Astrocyte (in vitro differentiated cells and primary cell): Measurements from ENCODE around the gene MAPK11. TPM values are rescaled to one million over a fixed set of nuclear protein-coding genes. Genes with fewer than 3 reads are reported as not detected.

ENCODE experiments used
- DNase-seq: peaks from one replicate; pipeline ENCODE4 v3.0.0-alpha.2; 2010; ENCODE audit warnings: low read depth
- FAIRE-seq: peaks from 2 replicates; lab custom pipeline; 2011; peaks lifted over from hg19 to GRCh38; lab: Jason Lieb, UNC
- H2AFZ ChIP-seq: 2 replicates; pipeline ENCODE4 v1.6.0; 2012; ENCODE audit warnings: low read depth, low read length, inconsistent platforms
- H3K27ac ChIP-seq: 2 replicates; pipeline ENCODE4 v1.5.1; 2011; ENCODE audit warnings: low read depth, low read length, inconsistent platforms
- H3K27me3 ChIP-seq: 2 replicates; pipeline ENCODE4 v1.6.0; 2011; ENCODE audit warnings: low read length, inconsistent platforms; ENCODE audit not compliant: insufficient read depth
- H3K36me3 ChIP-seq: 2 replicates; pipeline ENCODE4 v1.5.1; 2011; ENCODE audit warnings: low read length, inconsistent platforms; ENCODE audit not compliant: insufficient read depth
- H3K4me1 ChIP-seq: 2 replicates; pipeline ENCODE4 v1.5.1; 2011; ENCODE audit warnings: low read length, inconsistent platforms; ENCODE audit not compliant: insufficient read depth
- H3K4me2 ChIP-seq: 2 replicates; pipeline ENCODE4 v1.6.0; 2012; ENCODE audit warnings: low read length, inconsistent platforms
- H3K4me3 ChIP-seq: 2 replicates; pipeline ENCODE4 v1.5.1; 2011; ENCODE audit warnings: low read depth, mild to moderate bottlenecking, low read length, inconsistent platforms; ENCODE audit not compliant: insufficient read depth
- H3K79me2 ChIP-seq: 2 replicates; pipeline ENCODE4 v1.6.0; 2012; ENCODE audit warnings: mild to moderate bottlenecking, low read length, inconsistent platforms; ENCODE audit not compliant: insufficient read depth
- H3K9ac ChIP-seq: 2 replicates; pipeline ENCODE4 v1.6.0; 2012; ENCODE audit warnings: mild to moderate bottlenecking, low read length, inconsistent platforms
- H3K9me3 ChIP-seq: 2 replicates; pipeline ENCODE4 v1.5.1; 2012; ENCODE audit warnings: low read depth, mild to moderate bottlenecking, low read length, inconsistent platforms; ENCODE audit not compliant: insufficient read depth
- H4K20me1 ChIP-seq: 2 replicates; pipeline ENCODE4 v1.6.0; 2012; ENCODE audit warnings: low read length, inconsistent platforms; ENCODE audit not compliant: insufficient read depth
- H3K27ac Mint-ChIP-seq: one replicate; pipeline ENCODE4 v1.8.0; 2021; ENCODE audit warnings: mild to moderate bottlenecking, mixed read lengths; ENCODE audit not compliant: unreplicated experiment
- H3K27me3 Mint-ChIP-seq: one replicate; pipeline ENCODE4 v1.8.0; 2021; ENCODE audit warnings: low read depth, mixed read lengths; ENCODE audit not compliant: unreplicated experiment
- H3K36me3 Mint-ChIP-seq: one replicate; pipeline ENCODE4 v1.8.0; 2021; ENCODE audit warnings: low read depth, mixed read lengths; ENCODE audit not compliant: unreplicated experiment
- H3K4me1 Mint-ChIP-seq: one replicate; pipeline ENCODE4 v1.8.0; 2021; ENCODE audit warnings: low read depth, mixed read lengths; ENCODE audit not compliant: unreplicated experiment
- H3K4me3 Mint-ChIP-seq: one replicate; pipeline ENCODE4 v1.8.0; 2021; ENCODE audit warnings: mild to moderate bottlenecking, moderate library complexity, mixed read lengths; ENCODE audit not compliant: unreplicated experiment
- H3K9me3 Mint-ChIP-seq: one replicate; pipeline ENCODE4 v1.8.0; 2021; ENCODE audit warnings: mild to moderate bottlenecking, mixed read lengths; ENCODE audit not compliant: unreplicated experiment
- EZH2 ChIP-seq: IDR thresholded peaks from 2 replicates; pipeline ENCODE4 v1.6.1; 2012; ENCODE audit warnings: mild to moderate bottlenecking, low read length, inconsistent platforms; ENCODE audit not compliant: insufficient read depth
- total RNA-seq: library from RNA; stranded (reverse); gene quantifications from 2 replicates; pipeline ENCODE4 v1.2.1, GENCODE V29; 2021
- TF ChIP-seq, protein P1 (sequence below): IDR thresholded peaks from 2 replicates; pipeline ENCODE4 v1.5.1; 2011; ENCODE audit warnings: low read depth, mild to moderate bottlenecking, inconsistent platforms, low read length, moderate library complexity; ENCODE audit not compliant: insufficient read depth

MAPK11 gene
- total RNA-seq, 1 donor from 2014 or later = 19.6 TPM

DNA sequence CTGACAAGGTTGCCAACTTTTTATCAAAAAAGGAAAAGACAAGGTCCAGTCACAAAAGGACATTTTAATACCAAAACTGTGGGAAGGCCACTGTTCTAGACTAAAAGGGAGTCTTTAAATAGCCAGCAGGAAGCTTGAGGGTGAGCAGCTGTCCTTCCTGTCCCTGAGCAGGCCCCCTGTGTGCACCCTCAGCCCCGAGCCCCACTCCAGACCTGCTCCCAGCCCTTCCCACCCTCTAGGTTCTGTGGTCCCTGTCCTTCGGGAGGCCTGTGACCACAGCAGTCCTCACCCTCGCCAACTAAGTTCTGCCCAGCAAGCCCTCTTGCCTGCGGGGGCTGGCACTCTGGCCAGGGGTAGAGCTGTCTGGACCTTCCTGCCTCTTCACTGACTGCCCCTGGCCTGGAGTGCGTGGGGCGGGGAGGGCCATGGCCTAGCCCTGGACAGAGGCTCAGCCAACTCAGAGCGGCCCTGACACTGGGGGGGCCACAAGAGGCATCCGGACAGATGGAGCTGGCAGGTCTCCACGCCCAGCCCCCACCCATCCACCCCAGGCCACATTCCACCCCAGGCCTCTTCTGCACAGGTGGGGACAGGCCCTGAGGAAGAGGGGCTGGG, 38.9 kb upstream of the MAPK11 start:
- Mint-ChIP-seq H3K9me3 (no peaks in the 10 kb centered on the region), H3K27me3 (no peaks in the 10 kb centered on the region), H3K4me3 (peak overlapping the region; percentile 82), H3K4me1 (peaks cover 14% of the 10 kb centered on the region), H3K27ac (peak overlapping the region; percentile 94), H3K36me3 (peaks cover 2% of the 10 kb centered on the region)
- H3K27me3 ChIP-seq = no peaks in the 10 kb centered on the region
- H4K20me1 ChIP-seq = peaks cover 16% of the 10 kb centered on the region
- H2AFZ ChIP-seq = no peak overlapping the region
- peak overlapping the region; percentile 8 for H3K9ac ChIP-seq
- no peak overlapping the region for H3K27ac ChIP-seq
- no peak overlapping the region for H3K4me3 ChIP-seq
- peaks cover 30% of the 10 kb centered on the region for H3K79me2 ChIP-seq
- TF ChIP-seq EZH2 = no peak
- TF ChIP-seq, protein P1, sequence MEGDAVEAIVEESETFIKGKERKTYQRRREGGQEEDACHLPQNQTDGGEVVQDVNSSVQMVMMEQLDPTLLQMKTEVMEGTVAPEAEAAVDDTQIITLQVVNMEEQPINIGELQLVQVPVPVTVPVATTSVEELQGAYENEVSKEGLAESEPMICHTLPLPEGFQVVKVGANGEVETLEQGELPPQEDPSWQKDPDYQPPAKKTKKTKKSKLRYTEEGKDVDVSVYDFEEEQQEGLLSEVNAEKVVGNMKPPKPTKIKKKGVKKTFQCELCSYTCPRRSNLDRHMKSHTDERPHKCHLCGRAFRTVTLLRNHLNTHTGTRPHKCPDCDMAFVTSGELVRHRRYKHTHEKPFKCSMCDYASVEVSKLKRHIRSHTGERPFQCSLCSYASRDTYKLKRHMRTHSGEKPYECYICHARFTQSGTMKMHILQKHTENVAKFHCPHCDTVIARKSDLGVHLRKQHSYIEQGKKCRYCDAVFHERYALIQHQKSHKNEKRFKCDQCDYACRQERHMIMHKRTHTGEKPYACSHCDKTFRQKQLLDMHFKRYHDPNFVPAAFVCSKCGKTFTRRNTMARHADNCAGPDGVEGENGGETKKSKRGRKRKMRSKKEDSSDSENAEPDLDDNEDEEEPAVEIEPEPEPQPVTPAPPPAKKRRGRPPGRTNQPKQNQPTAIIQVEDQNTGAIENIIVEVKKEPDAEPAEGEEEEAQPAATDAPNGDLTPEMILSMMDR = no peak
- H3K36me3 ChIP-seq = no peaks in the 10 kb centered on the region
- no peaks in the 10 kb centered on the region for H3K9me3 ChIP-seq
- FAIRE-seq (no peak), DNase-seq (no peak)
- peaks cover 37% of the 10 kb centered on the region for H3K4me1 ChIP-seq
- H3K4me2 ChIP-seq = peak overlapping the region; percentile 35

DNA sequence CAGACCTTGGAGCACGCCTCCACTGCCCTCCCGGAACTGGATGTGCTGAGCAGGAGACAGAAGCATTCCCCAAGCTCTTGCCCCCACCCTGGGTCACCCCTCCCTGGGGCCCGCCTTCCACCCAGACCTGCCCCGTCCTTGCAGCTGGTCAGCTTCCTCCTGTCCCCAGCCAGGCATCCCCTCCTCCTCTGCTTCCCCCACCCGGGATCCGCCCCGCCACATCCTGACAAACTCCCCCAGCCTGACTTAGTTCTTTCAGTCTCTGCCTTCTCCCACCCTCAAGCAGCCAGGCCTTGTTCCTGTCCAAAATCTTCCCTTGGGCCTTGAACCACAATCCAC, 38.4 kb upstream of the MAPK11 start:
- peak; percentile 42 for DNase-seq

More for the DNA sequence above, 38.4 kb upstream of the MAPK11 start:
- peak overlapping the region; percentile 82 for H3K4me3 Mint-ChIP-seq
- TF ChIP-seq, protein P1 = no peak
- no peak for TF ChIP-seq EZH2
- Histone ChIP-seq H3K79me2 (peaks cover 35% of the 10 kb centered on the region), H3K9me3 (no peaks in the 10 kb centered on the region), H3K4me2 (peak overlapping the region; percentile 35), H3K27ac (no peak overlapping the region), H3K4me3 (no peak overlapping the region), H3K9ac (peak overlapping the region; percentile 8), H3K4me1 (peaks cover 42% of the 10 kb centered on the region), H3K27me3 (no peaks in the 10 kb centered on the region), H3K36me3 (no peaks in the 10 kb centered on the region), H4K20me1 (peaks cover 21% of the 10 kb centered on the region), H2AFZ (no peak overlapping the region)
- FAIRE-seq = no peak
- H3K4me1 Mint-ChIP-seq = peaks cover 15% of the 10 kb centered on the region
- H3K27me3 Mint-ChIP-seq = no peaks in the 10 kb centered on the region
- H3K9me3 Mint-ChIP-seq = no peaks in the 10 kb centered on the region
- H3K36me3 Mint-ChIP-seq = peaks cover 2% of the 10 kb centered on the region
- peak overlapping the region; percentile 94 for H3K27ac Mint-ChIP-seq
